H1 (cell line): Measurements from ENCODE around the gene NME1. TPM values are rescaled to one million over a fixed set of nuclear protein-coding genes. Genes with fewer than 3 reads are reported as not detected.

Experiments used
- CTCF ChIA-PET: fragments of 300-600 bp; sonication (Branson Sonifier 250); formaldehyde crosslinking; loops from one replicate; lab custom pipeline; 2021; ENCODE audit not compliant: partially characterized antibody; lab: Charles Lee
- POLR2A ChIA-PET: fragments of 300-600 bp; sonication (Branson Sonifier 250); formaldehyde crosslinking; loops from one replicate; lab custom pipeline; 2021; ENCODE audit warnings: inconsistent platforms; ENCODE audit not compliant: partially characterized antibody; lab: Charles Lee
- DNase-seq, 2 experiments: peaks; one replicate each; pipeline versions ENCODE4 v3.0.0 to v3.0.0-alpha.2; 2010 to 2022; ENCODE audit warnings: low spot score in 2 of 2, low read depth in 1 of 2, mixed read lengths in 1 of 2
- FAIRE-seq: peaks from 2 replicates; lab custom pipeline; 2011; peaks lifted over from hg19 to GRCh38; lab: Jason Lieb, UNC
- H2AFZ ChIP-seq: 2 replicates; pipeline ENCODE4 v1.8.1; 2012; ENCODE audit warnings: low read length, inconsistent platforms
- H2AK5ac ChIP-seq: 2 replicates; pipeline ENCODE4 v1.6.1; 2013; ENCODE audit warnings: low read depth, low read length
- H2BK120ac ChIP-seq: replicated peaks from 2 replicates; pipeline ENCODE3; 2013; ENCODE audit warnings: low read depth, low read length, inconsistent platforms
- H2BK12ac ChIP-seq: 2 replicates; pipeline ENCODE4 v1.6.1; 2013; ENCODE audit warnings: low read depth, low read length
- H2BK15ac ChIP-seq: 2 replicates; pipeline ENCODE4 v1.6.1; 2013; ENCODE audit warnings: low read length
- H2BK20ac ChIP-seq: 2 replicates; pipeline ENCODE4 v1.6.1; 2013; ENCODE audit warnings: low read length
- H2BK5ac ChIP-seq: 2 replicates; pipeline ENCODE4 v1.6.1; 2013; ENCODE audit warnings: low read depth, low read length
- H3K14ac ChIP-seq: 2 replicates; pipeline ENCODE4 v1.6.1; 2013; ENCODE audit warnings: inconsistent platforms; ENCODE audit not compliant: insufficient read length
- H3K18ac ChIP-seq: 2 replicates; pipeline ENCODE4 v1.6.1; 2013; ENCODE audit warnings: low read length; ENCODE audit errors: extremely low read depth
- H3K23ac ChIP-seq: 2 replicates; pipeline ENCODE4 v1.6.1; 2013; ENCODE audit warnings: inconsistent platforms; ENCODE audit not compliant: insufficient read length
- H3K23me2 ChIP-seq: 2 replicates; pipeline ENCODE4 v1.6.1; 2013; ENCODE audit warnings: low read depth, low read length
- H3K27ac ChIP-seq: 2 replicates; pipeline ENCODE4 v1.6.1; 2011; ENCODE audit warnings: low read depth, low read length, inconsistent platforms
- H3K27me3 ChIP-seq, 4 experiments: replicated peaks in 1 of 4; 1 replicate in 1 of 4; 2 replicates in 3 of 4; pipeline versions ENCODE4 v1.6.1 to v1.8.1; 2011 to 2013; ENCODE audit warnings: low read length in 3 of 4, mild to moderate bottlenecking in 3 of 4, inconsistent platforms in 2 of 4, mixed read lengths in 2 of 4, moderate library complexity in 1 of 4; ENCODE audit not compliant: control insufficient read depth in 3 of 4, insufficient read depth in 3 of 4; ENCODE audit errors: extremely low read depth in 1 of 4
- H3K36me3 ChIP-seq, 4 experiments: 2 replicates each; pipeline versions ENCODE4 v1.6.1 to v1.8.1; 2011 to 2013; ENCODE audit warnings: mild to moderate bottlenecking in 4 of 4, low read length in 3 of 4, moderate library complexity in 2 of 4, control low read depth in 1 of 4, inconsistent platforms in 1 of 4; ENCODE audit not compliant: insufficient read depth in 4 of 4, control insufficient read depth in 2 of 4
- H3K4ac ChIP-seq: replicated peaks from 2 replicates; pipeline ENCODE3; 2013; ENCODE audit warnings: low read length, low read depth, mixed read lengths, inconsistent platforms; ENCODE audit not compliant: insufficient read length
- H3K4me1 ChIP-seq, 4 experiments: replicated peaks in 1 of 4; 1 replicate in 1 of 4; 2 replicates in 3 of 4; pipeline versions ENCODE4 v1.6.1 to v1.8.1; 2011 to 2013; ENCODE audit warnings: low read length in 3 of 4, inconsistent platforms in 2 of 4, mixed read lengths in 1 of 4; ENCODE audit not compliant: insufficient read depth in 4 of 4, control insufficient read depth in 3 of 4
- H3K4me2 ChIP-seq, 2 experiments: 2 replicates each; pipeline versions ENCODE4 v1.6.1 to v1.8.1; 2011 to 2013; ENCODE audit warnings: low read depth in 2 of 2, low read length in 2 of 2, control low read depth in 1 of 2, inconsistent platforms in 1 of 2, mild to moderate bottlenecking in 1 of 2; ENCODE audit not compliant: insufficient read depth in 1 of 2
- H3K4me3 ChIP-seq, 4 experiments: fragments of 200-600, 300-600 bp in 1 of 4; sonication (generic), shearing (Covaris generic), sonication (Bioruptor Twin) in 1 of 4; 2 replicates each; pipeline versions ENCODE4 v1.5.1 to v1.8.1; 2011 to 2016; ENCODE audit warnings: low read length in 4 of 4, low read depth in 3 of 4, control low read depth in 2 of 4, inconsistent platforms in 2 of 4, mild to moderate bottlenecking in 2 of 4, mixed read lengths in 1 of 4, moderate library complexity in 1 of 4; ENCODE audit not compliant: insufficient read depth in 2 of 4; ENCODE audit errors: extremely low read depth in 1 of 4
- H3K56ac ChIP-seq: replicated peaks from 2 replicates; pipeline ENCODE3; 2013; ENCODE audit warnings: low read depth, mild to moderate bottlenecking, mixed read lengths, low read length, inconsistent platforms; ENCODE audit not compliant: insufficient read length
- H3K79me1 ChIP-seq: 2 replicates; pipeline ENCODE4 v1.6.1; 2013; ENCODE audit warnings: low read depth, low read length, control low read depth
- H3K79me2 ChIP-seq, 2 experiments: 2 replicates each; pipeline versions ENCODE4 v1.6.1 to v1.8.1; 2012 to 2013; ENCODE audit warnings: low read length in 2 of 2, mild to moderate bottlenecking in 2 of 2, inconsistent platforms in 1 of 2; ENCODE audit not compliant: insufficient read depth in 2 of 2, control insufficient read depth in 1 of 2
- H3K9ac ChIP-seq, 4 experiments: replicated peaks in 1 of 4; 1 replicate in 1 of 4; 2 replicates in 3 of 4; pipeline versions ENCODE4 v1.6.1 to v1.8.1; 2011 to 2013; ENCODE audit warnings: low read depth in 3 of 4, low read length in 3 of 4, control low read depth in 2 of 4, mild to moderate bottlenecking in 2 of 4, moderate library complexity in 2 of 4, inconsistent platforms in 1 of 4; ENCODE audit errors: extremely low read depth in 1 of 4
- H3K9me3 ChIP-seq, 2 experiments: 2 replicates each; pipeline versions ENCODE4 v1.6.1 to v1.8.1; 2012 to 2013; ENCODE audit warnings: mild to moderate bottlenecking in 2 of 2, moderate library complexity in 2 of 2, control low read depth in 1 of 2, inconsistent platforms in 1 of 2, low read depth in 1 of 2, low read length in 1 of 2, mixed read lengths in 1 of 2; ENCODE audit not compliant: insufficient read depth in 2 of 2
- H4K20me1 ChIP-seq, 2 experiments: replicated peaks in 1 of 2; 2 replicates each; pipeline versions ENCODE3 to v1.8.1; 2011 to 2013; ENCODE audit warnings: inconsistent platforms in 2 of 2, low read length in 2 of 2, mild to moderate bottlenecking in 1 of 2; ENCODE audit not compliant: insufficient read depth in 2 of 2, control insufficient read depth in 1 of 2
- H4K5ac ChIP-seq: 2 replicates; pipeline ENCODE4 v1.6.1; 2013; ENCODE audit warnings: low read length, low read depth, mixed read lengths, inconsistent platforms; ENCODE audit not compliant: insufficient read length
- H4K8ac ChIP-seq: 2 replicates; pipeline ENCODE4 v1.8.0; 2013; ENCODE audit warnings: mild to moderate bottlenecking, moderate library complexity, low read length, inconsistent platforms; ENCODE audit not compliant: insufficient read depth; ENCODE audit errors: extremely low read depth
- H4K91ac ChIP-seq: replicated peaks from 2 replicates; pipeline ENCODE3; 2013; ENCODE audit warnings: low read length, mixed read lengths, inconsistent platforms; ENCODE audit not compliant: insufficient read length
- CBX5 ChIP-seq: fragments of 300-800, 300-1000 bp; sonication (generic); IDR thresholded peaks from 2 replicates; pipeline ENCODE4 v1.7.1; 2016; ENCODE audit warnings: antibody characterized with exemption, low read length, low read depth
- WGBS, 2 experiments: shearing (Covaris generic) in 1 of 2; methylation state at CpG; one replicate each; pipeline versions ENCODE4 v1.1.6 to v1.1.7; 2013 to 2015; ENCODE audit warnings: low lambda C conversion rate in 2 of 2, mixed read lengths in 2 of 2, inconsistent platforms in 1 of 2, low coverage in 1 of 2, missing lambda C conversion rate in 1 of 2; ENCODE audit not compliant: insufficient replicate concordance in 2 of 2, insufficient coverage in 1 of 2, insufficient read length in 1 of 2; ENCODE audit errors: extremely low coverage in 1 of 2, missing lambda C conversion rate in 1 of 2; 5-methylcytosine and 5-hydroxymethylcytosine counted together
- polyA plus RNA-seq, 7 experiments: library from polyadenylated mRNA; depleted of rRNA in 3 of 7; stranded (reverse) in 5 of 7; unstranded in 2 of 7; fragments of >200 nt in 5 of 7; fragments of 200-250 nt in 2 of 7; gene quantifications; 1 replicate in 5 of 7; 2 replicates in 1 of 7; 4 replicates in 1 of 7; pipeline versions ENCODE4 v1.2.1 to v1.2.3, GENCODE V29; 2011 to 2013; ENCODE audit warnings: missing spikeins in 2 of 7, mixed read lengths in 2 of 7
- total RNA-seq: library from RNA; stranded (reverse); fragmentation: NEBNext Ultra II Directional; extraction: Animal tissue kit (Norgen Biotek cat#: 25700); gene quantifications from 2 replicates; pipeline ENCODE4 v1.2.1, GENCODE V29; 2021

Gene NME1
- total and polyA plus RNA-seq, 2 of the 8 experiments (the other 6 are each of a cell fraction or from before 2014, with no cell fraction given): 307 to 380 TPM

DNA sequence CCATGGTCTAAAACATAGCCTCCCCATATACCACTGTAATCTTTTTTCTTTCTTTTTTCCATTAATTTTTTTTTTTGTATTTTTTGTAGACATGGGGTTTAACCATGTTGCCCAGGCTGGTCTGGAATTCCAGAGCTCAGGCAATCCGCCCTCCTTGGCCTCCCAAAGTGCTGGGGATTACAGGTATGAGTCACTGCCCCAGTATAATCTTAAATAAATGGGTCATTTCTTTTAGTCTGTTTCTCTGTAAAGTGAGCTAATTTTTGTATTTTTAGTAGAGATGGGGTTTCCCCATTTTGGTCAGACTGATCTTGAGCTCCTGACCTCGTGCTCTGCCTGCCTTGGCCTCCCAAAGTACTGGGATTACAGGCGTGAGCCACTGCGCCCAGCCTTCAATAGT is 5.7 kb upstream of the NME1 start:
- H3K14ac ChIP-seq: no peak overlapping the region
- no peaks in the 10 kb centered on the region for H3K23me2 ChIP-seq
- no peak overlapping the region for H4K91ac ChIP-seq
- H3K27ac ChIP-seq: no peak overlapping the region
- H3K18ac ChIP-seq: no peak overlapping the region
- no peaks in the 10 kb centered on the region for H4K20me1 ChIP-seq
- no peak overlapping the region for H2BK20ac ChIP-seq
- H3K79me2 ChIP-seq: no peaks in the 10 kb centered on the region
- FAIRE-seq (no peak), DNase-seq (no peak)
- H3K36me3 ChIP-seq: no peaks in the 10 kb centered on the region
- WGBS, 2 experiments: 91% methylated on average over 4 of the region's 4 CpGs; no CpG with 5 or more reads in 1 of the 2 experiments
- TF ChIP-seq CBX5: no peak
- TF ChIP-seq, all 59 proteins: peak for 0
- Histone ChIP-seq H3K79me1 (no peaks in the 10 kb centered on the region), H3K4me3 (no peak overlapping the region), H3K9ac (no peak overlapping the region), H3K27me3 (no peaks in the 10 kb centered on the region), H2AK5ac (no peak overlapping the region), H4K8ac (no peak overlapping the region), H3K23ac (no peak overlapping the region), H3K56ac (no peak overlapping the region), H3K4me2 (no peak overlapping the region), H2BK12ac (no peak overlapping the region), H2AFZ (no peak overlapping the region), H3K4me1 (peaks cover 0 to 2% (median under 1%) of the 10 kb centered on the region in 4 experiments; a peak in 1 of 7 replicates), H2BK5ac (no peak overlapping the region), H3K9me3 (no peaks in the 10 kb centered on the region), H2BK15ac (no peak overlapping the region), H4K5ac (no peak overlapping the region), H3K4ac (no peak overlapping the region), H2BK120ac (no peak overlapping the region)
- ChIA-PET POLR2A (no interaction called here), CTCF (interaction anchor here (1.0 to 1.3 kb wide), 2 partner anchors 25 to 148 kb away, joined by 3 read pairs; no protein-coding TSS in a partner anchor)
